ENCODE results near the gene SNX8.

SNX8 gene

GRCh38 chr7:2208712-2209111, 105.5 kb downstream of the SNX8 start:
- DNase-seq (ENCODE audit: low read depth in 1 of 2, low spot score in 1 of 2): no peak

GRCh38 chr7:2205036-2205780, 109.0 kb downstream of the SNX8 start:
- DNase-seq (ENCODE audit: low read depth in 1 of 2, low spot score in 1 of 2): no peak

- no peak for DNase-seq (ENCODE audit: low read depth in 1 of 2, low spot score in 1 of 2)
These were observed 109.8 kb downstream of the SNX8 start for GRCh38 chr7:2204446-2204845.

- no peak for DNase-seq (ENCODE audit: low read depth in 1 of 2, low spot score in 1 of 2)
These were observed 110.4 kb downstream of the SNX8 start for GRCh38 chr7:2203766-2204300.

- DNase-seq (ENCODE audit: low read depth in 1 of 2, low spot score in 1 of 2): no peak
These were observed 111.1 kb downstream of the SNX8 start for GRCh38 chr7:2202901-2203765.

- DNase-seq (ENCODE audit: low read depth in 1 of 2, low spot score in 1 of 2): no peak
These were observed 111.9 kb downstream of the SNX8 start for GRCh38 chr7:2202361-2202761.

All from activated CD4-positive, alpha-beta T cell treated with anti-CD3 and anti-CD28 coated beads, Interleukin-2, amount 50 U/mL, for 24 hours (primary cell).